Ascending aorta (tissue), 2 donors: ENCODE data around the gene SNRPD3. TPM values are rescaled to one million over a fixed set of nuclear protein-coding genes. Genes with fewer than 3 reads are reported as not detected.

Experiments used
- DNase-seq, 2 donors: peaks; one replicate each; pipeline ENCODE4 v3.0.0-alpha.2; 2019; ENCODE audit warnings: low spot score in 2 of 2
- H3K27ac ChIP-seq, 2 donors: fragments of 200-600 bp; sonication (generic); one replicate each; pipeline ENCODE4 v1.5.1; 2016 to 2017; ENCODE audit warnings: mild to moderate bottlenecking in 1 of 2
- H3K27me3 ChIP-seq: fragments of 200-600 bp; sonication (generic); one replicate; pipeline ENCODE4 v1.5.1; 2017
- H3K36me3 ChIP-seq, 2 donors: fragments of 200-600 bp; sonication (generic); one replicate each; pipeline ENCODE4 v1.5.1; 2016
- H3K4me1 ChIP-seq, 2 donors: fragments of 200-600 bp; sonication (generic); one replicate each; pipeline ENCODE4 v1.5.1; 2016 to 2017; ENCODE audit warnings: mild to moderate bottlenecking in 1 of 2
- H3K4me3 ChIP-seq, 2 donors: fragments of 200-600 bp; sonication (generic); one replicate each; pipeline ENCODE4 v1.5.1; 2016 to 2017; ENCODE audit warnings: mild to moderate bottlenecking in 1 of 2
- H3K9me3 ChIP-seq, 2 donors: fragments of 200-600 bp; sonication (generic); one replicate each; pipeline ENCODE4 v1.5.1; 2016
- intact Hi-C: fragments of 100-400 bp; cut with DNase I; formaldehyde crosslinking; loops from one replicate; pipeline ENCODE4 v1.15.1; 2023
- total RNA-seq: library from RNA; depleted of rRNA; stranded (reverse); fragments of >200 nt; gene quantifications from one replicate; pipeline ENCODE4 v1.1.0, GENCODE V29; 2016
- TF ChIP-seq, protein P1 (sequence below), 3 experiments: fragments of 200-600 bp in 2 of 3; fragments of 450-650 bp in 1 of 3; sonication (generic) in 2 of 3; IDR thresholded peaks; one replicate each; pipeline ENCODE4 v1.5.1; 2016 to 2019; ENCODE audit warnings: antibody characterized with exemption in 3 of 3, mild to moderate bottlenecking in 1 of 3, moderate library complexity in 1 of 3

The SNRPD3 gene
- total RNA-seq, 1 donor from 2014 or later = 113 TPM

DNA sequence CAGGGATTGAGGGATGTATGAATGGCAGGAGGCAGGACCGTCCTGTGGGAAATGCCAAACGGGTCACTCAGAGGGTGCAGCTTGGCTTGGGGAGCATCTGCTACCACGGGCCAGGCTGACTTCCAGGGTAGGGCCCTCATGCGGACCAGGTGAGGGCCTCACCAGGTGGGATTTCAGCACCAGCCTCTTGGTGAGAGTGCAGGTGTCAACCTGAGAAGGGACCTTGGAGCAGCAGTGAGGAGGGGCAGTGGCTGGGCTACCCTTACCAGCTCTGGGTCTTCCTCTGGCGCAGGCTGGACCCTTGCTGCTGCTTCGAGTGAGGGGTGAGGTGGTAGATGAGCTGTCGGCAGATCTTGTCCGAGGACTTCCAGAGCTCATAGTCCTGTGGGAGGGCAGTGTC is 32.1 kb downstream of the SNRPD3 start:
- DNase-seq = no peak
- Histone ChIP-seq H3K4me1 (peaks cover 0 to 7% of the 10 kb centered on the region in 2 donors), H3K9me3 (no peaks in the 10 kb centered on the region), H3K4me3 (no peak overlapping the region), H3K27me3 (no peaks in the 10 kb centered on the region), H3K27ac (no peak overlapping the region), H3K36me3 (peaks cover 9 to 36% of the 10 kb centered on the region in 2 donors)
- TF ChIP-seq, protein P1, sequence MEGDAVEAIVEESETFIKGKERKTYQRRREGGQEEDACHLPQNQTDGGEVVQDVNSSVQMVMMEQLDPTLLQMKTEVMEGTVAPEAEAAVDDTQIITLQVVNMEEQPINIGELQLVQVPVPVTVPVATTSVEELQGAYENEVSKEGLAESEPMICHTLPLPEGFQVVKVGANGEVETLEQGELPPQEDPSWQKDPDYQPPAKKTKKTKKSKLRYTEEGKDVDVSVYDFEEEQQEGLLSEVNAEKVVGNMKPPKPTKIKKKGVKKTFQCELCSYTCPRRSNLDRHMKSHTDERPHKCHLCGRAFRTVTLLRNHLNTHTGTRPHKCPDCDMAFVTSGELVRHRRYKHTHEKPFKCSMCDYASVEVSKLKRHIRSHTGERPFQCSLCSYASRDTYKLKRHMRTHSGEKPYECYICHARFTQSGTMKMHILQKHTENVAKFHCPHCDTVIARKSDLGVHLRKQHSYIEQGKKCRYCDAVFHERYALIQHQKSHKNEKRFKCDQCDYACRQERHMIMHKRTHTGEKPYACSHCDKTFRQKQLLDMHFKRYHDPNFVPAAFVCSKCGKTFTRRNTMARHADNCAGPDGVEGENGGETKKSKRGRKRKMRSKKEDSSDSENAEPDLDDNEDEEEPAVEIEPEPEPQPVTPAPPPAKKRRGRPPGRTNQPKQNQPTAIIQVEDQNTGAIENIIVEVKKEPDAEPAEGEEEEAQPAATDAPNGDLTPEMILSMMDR (IDR thresholded peaks at IDR 0.05) = no peak
- intact Hi-C loops = no loop called here

DNA sequence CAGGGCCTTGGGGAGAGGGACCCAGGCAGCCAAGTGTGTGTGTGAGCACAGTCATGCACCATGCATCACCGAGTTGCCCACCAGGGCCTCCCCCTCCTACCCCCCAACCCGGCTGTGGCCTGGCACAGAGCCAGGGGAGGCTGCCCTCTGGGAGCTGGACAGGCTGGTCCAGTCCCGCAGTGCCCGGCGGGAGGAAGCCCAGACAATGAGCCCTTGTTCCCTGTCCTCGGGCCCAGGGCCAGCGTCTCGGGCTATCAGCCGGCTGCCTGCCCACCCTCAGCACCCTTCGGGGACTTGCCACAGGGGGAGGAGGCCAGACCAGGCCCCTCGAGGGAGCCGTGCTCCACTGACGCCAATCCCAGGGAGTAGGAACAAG is 32.6 kb downstream of the SNRPD3 start:
- TF ChIP-seq, protein P1 (IDR thresholded peaks at IDR 0.05) = no peak
- DNase-seq = no peak
- H3K27me3 ChIP-seq = no peaks in the 10 kb centered on the region
- intact Hi-C loops = no loop called here
- no peaks in the 10 kb centered on the region for H3K9me3 ChIP-seq
- H3K4me1 ChIP-seq = peaks cover 1 to 6% of the 10 kb centered on the region in 2 donors
- no peak overlapping the region for H3K27ac ChIP-seq
- peaks cover 9 to 36% of the 10 kb centered on the region in 2 donors for H3K36me3 ChIP-seq
- no peak overlapping the region for H3K4me3 ChIP-seq

DNA sequence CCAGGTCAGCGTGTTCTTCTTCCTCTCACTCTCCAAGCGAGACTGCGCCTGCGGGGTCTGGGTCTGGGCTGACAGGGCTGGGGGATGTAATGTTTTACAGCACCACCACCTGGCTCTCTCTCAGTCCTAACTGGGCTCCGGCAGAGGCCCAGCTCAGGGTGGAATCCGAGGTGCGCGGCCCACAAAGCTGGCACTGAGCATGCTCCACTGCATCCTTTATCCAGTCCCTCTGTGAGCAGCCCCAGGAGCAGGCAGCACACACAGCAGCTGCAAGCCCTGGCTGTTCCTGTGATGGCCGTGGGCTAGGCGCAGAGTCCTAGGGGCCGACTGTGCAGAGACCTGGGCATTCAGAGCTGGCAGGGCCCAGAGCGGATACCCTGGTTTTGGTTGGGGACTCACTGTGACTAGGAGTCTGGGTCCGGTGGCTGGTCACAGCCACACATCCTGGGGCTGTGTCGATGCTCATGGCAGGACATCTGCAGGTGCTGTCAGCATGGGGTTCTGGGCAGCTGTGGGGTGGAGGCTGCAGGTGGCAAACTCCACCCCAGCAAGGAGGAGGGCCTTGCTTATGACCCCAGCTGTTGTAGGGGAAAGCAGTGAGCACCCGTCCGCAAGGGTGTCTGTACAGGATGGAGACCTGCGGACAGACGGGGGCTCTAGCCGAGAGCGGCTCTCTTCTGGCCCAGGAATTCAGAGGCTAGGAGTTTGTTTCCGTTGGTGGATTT is 33.1 kb downstream of the SNRPD3 start:
- no peak for DNase-seq
- Histone ChIP-seq H3K4me1 (peaks cover 6 to 7% of the 10 kb centered on the region in 2 donors), H3K4me3 (no peak overlapping the region), H3K36me3 (peaks cover 9 to 36% of the 10 kb centered on the region in 2 donors), H3K27me3 (no peaks in the 10 kb centered on the region), H3K27ac (no peak overlapping the region), H3K9me3 (no peaks in the 10 kb centered on the region)
- intact Hi-C loops = no loop called here
- TF ChIP-seq, protein P1 (IDR thresholded peaks at IDR 0.05) = no peak

DNA sequence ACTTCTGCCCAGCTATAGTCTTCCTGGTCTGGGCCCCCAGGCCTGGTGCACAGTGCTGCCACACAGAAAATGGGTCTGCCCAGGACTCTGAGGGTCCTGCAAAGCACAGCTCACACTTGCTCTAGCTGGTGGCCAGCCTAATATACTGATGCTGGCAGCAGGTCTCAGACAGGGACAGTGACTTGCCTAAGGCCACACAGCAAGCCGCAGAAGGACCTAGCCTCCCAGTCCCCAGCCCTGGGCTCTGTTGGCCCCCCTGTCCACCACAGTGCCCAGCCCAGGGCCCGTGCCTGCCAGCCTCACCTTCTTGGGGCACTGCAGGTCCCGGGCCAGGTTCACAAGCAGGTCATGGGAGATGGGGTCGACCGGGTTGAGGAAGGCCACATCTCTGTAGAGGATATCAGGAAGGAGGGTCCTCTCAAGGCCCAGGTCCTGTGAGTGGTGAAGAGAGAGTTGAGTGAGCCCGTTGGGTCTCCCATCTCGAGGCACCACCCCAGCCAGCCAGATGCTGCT is 33.8 kb downstream of the SNRPD3 start:
- H3K27me3 ChIP-seq = no peaks in the 10 kb centered on the region
- H3K9me3 ChIP-seq = no peaks in the 10 kb centered on the region
- no peak overlapping the region for H3K27ac ChIP-seq
- no peak for DNase-seq
- intact Hi-C loops = no loop called here
- peaks cover 9 to 36% of the 10 kb centered on the region in 2 donors for H3K36me3 ChIP-seq
- H3K4me1 ChIP-seq = peaks cover 6 to 7% of the 10 kb centered on the region in 2 donors
- no peak overlapping the region for H3K4me3 ChIP-seq
- TF ChIP-seq, protein P1 (IDR thresholded peaks at IDR 0.05) = no peak

DNA sequence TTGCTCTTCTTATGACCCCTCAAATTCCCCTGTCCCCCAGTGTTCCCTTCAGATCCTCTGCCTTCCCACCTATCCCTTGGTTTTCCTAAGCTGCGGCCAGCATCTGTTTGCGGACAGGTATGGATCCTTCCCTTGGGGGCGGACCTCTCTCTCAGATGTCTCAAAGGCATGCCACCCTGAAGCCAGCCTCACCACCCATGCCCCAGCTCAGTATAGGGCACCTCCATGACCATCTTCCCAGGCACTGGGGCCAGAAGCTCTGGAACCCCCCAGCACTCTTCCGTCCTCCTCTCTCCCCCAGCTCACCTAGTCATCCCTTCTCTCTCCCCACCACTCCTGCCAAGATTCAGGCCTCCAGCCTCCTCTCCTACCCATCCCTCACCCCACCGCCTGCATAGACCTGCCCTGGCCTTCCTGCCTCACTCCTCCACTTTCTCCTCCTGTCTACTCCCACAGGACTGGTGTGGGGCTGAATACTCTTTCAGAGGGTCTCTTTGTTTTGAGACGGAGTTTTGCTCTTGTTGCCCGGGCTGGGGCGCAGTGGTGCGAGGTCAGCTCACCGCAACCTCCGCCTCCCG is 34.9 kb downstream of the SNRPD3 start:
- intact Hi-C loops = no loop called here
- no peak overlapping the region for H3K4me3 ChIP-seq
- peaks cover 9 to 33% of the 10 kb centered on the region in 2 donors for H3K36me3 ChIP-seq
- DNase-seq = no peak
- TF ChIP-seq, protein P1 (IDR thresholded peaks at IDR 0.05) = no peak
- H3K27ac ChIP-seq = no peak overlapping the region
- no peaks in the 10 kb centered on the region for H3K27me3 ChIP-seq
- H3K9me3 ChIP-seq = no peaks in the 10 kb centered on the region
- peaks cover 6 to 7% of the 10 kb centered on the region in 2 donors for H3K4me1 ChIP-seq
